H7 (cell line): ENCODE data around the gene COL6A6. TPM values are rescaled to one million over a fixed set of nuclear protein-coding genes. Genes with fewer than 3 reads are reported as not detected.

Source experiments
- DNase-seq: peaks from one replicate; pipeline ENCODE4 v3.0.0; 2012
- H3K27me3 ChIP-seq: 2 replicates; pipeline ENCODE4 v1.6.0; 2011; ENCODE audit warnings: mild to moderate bottlenecking, low read length; ENCODE audit not compliant: control insufficient read depth, insufficient read depth
- H3K36me3 ChIP-seq: replicated peaks from 2 replicates; pipeline ENCODE4 v1.5.1; 2011; ENCODE audit warnings: low read length; ENCODE audit not compliant: control insufficient read depth, insufficient read depth
- H3K4me3 ChIP-seq: 2 replicates; pipeline ENCODE4 v1.5.1; 2011; ENCODE audit warnings: low read depth, mild to moderate bottlenecking, control low read depth, low read length, moderate library complexity; ENCODE audit not compliant: insufficient read depth
- total RNA-seq: library from RNA; depleted of rRNA; stranded (reverse); fragments of >200 nt; shearing (Covaris generic); gene quantifications from 2 replicates; pipeline ENCODE4 v1.2.3, GENCODE V29; 2014; rRNA removed

Gene COL6A6
- total RNA-seq, result under 0.01 TPM in 1 of 2 replicates, not detected in the other

GRCh38 chr3:130516645-130517512 is at the start of gene COL6A6:
TSS of gene COL6A6 (plus strand) at chr3:130517177. CDS start at chr3:130560365, 43,188 bp downstream.
- peak within 1 kb of the TSS; percentile 62 for H3K4me3 ChIP-seq
- peaks cover 29% of the 10 kb centered on the region for H3K27me3 ChIP-seq
- H3K36me3 ChIP-seq, result no peaks in the 10 kb centered on the region
- DNase-seq, result peak; percentile 69

GRCh38 chr3:130468311-130468710 is 48.7 kb upstream of the COL6A6 start:
- no peaks in the 10 kb centered on the region for H3K36me3 ChIP-seq
- DNase-seq, result no peak

GRCh38 chr3:130470126-130470525 is 46.9 kb upstream of the COL6A6 start:
- DNase-seq, result no peak
- no peak overlapping the region for H3K4me3 ChIP-seq
- H3K36me3 ChIP-seq, result no peaks in the 10 kb centered on the region
- H3K27me3 ChIP-seq, result no peaks in the 10 kb centered on the region

More at GRCh38 chr3:130468311-130468710, 48.7 kb upstream of the COL6A6 start:
- Histone ChIP-seq H3K27me3 (no peaks in the 10 kb centered on the region), H3K4me3 (no peak overlapping the region)

GRCh38 chr3:130473416-130473815 is 43.6 kb upstream of the COL6A6 start:
- H3K4me3 ChIP-seq, result no peak overlapping the region
- no peaks in the 10 kb centered on the region for H3K27me3 ChIP-seq
- no peak for DNase-seq
- H3K36me3 ChIP-seq, result no peaks in the 10 kb centered on the region

GRCh38 chr3:130480736-130481135 is 36.2 kb upstream of the COL6A6 start:
- no peaks in the 10 kb centered on the region for H3K36me3 ChIP-seq
- no peaks in the 10 kb centered on the region for H3K27me3 ChIP-seq
- no peak overlapping the region for H3K4me3 ChIP-seq
- DNase-seq, result peak; percentile 37

GRCh38 chr3:130488288-130488687 is 28.7 kb upstream of the COL6A6 start:
- H3K27me3 ChIP-seq, result no peaks in the 10 kb centered on the region
- H3K36me3 ChIP-seq, result no peaks in the 10 kb centered on the region
- no peak for DNase-seq
- no peak overlapping the region for H3K4me3 ChIP-seq

- Histone ChIP-seq H3K36me3 (no peaks in the 10 kb centered on the region), H3K27me3 (no peaks in the 10 kb centered on the region), H3K4me3 (no peak overlapping the region)
- no peak for DNase-seq
Measured at GRCh38 chr3:130488769-130489450, 28.1 kb upstream of the COL6A6 start.

GRCh38 chr3:130490241-130490640 is 26.7 kb upstream of the COL6A6 start:
- H3K4me3 ChIP-seq, result no peak overlapping the region
- DNase-seq, result no peak
- H3K36me3 ChIP-seq, result no peaks in the 10 kb centered on the region
- no peaks in the 10 kb centered on the region for H3K27me3 ChIP-seq

GRCh38 chr3:130491431-130491830 is 25.5 kb upstream of the COL6A6 start:
- Histone ChIP-seq H3K27me3 (no peaks in the 10 kb centered on the region), H3K36me3 (no peaks in the 10 kb centered on the region), H3K4me3 (no peak overlapping the region)
- no peak for DNase-seq

GRCh38 chr3:130504701-130505100 is 12.3 kb upstream of the COL6A6 start:
- Histone ChIP-seq H3K4me3 (no peak overlapping the region), H3K36me3 (no peaks in the 10 kb centered on the region), H3K27me3 (no peaks in the 10 kb centered on the region)
- DNase-seq, result no peak

- Histone ChIP-seq H3K36me3 (no peaks in the 10 kb centered on the region), H3K27me3 (no peaks in the 10 kb centered on the region), H3K4me3 (no peak overlapping the region)
- no peak for DNase-seq
Measured at GRCh38 chr3:130506031-130506430, 10.9 kb upstream of the COL6A6 start.

- DNase-seq, result no peak
- H3K36me3 ChIP-seq, result no peaks in the 10 kb centered on the region
- no peak overlapping the region for H3K4me3 ChIP-seq
- H3K27me3 ChIP-seq, result no peaks in the 10 kb centered on the region
Measured at GRCh38 chr3:130507746-130508145, 9.2 kb upstream of the COL6A6 start.

- peak; percentile 11 for DNase-seq
- Histone ChIP-seq H3K27me3 (no peaks in the 10 kb centered on the region), H3K4me3 (no peak overlapping the region), H3K36me3 (no peaks in the 10 kb centered on the region)
Measured at GRCh38 chr3:130509008-130509407, 8.0 kb upstream of the COL6A6 start.

- H3K27me3 ChIP-seq, result peaks cover 29% of the 10 kb centered on the region
Measured at GRCh38 chr3:130514681-130515080, 2.3 kb upstream of the COL6A6 start.

GRCh38 chr3:130515755-130516154 is 1.2 kb upstream of the COL6A6 start:
- Histone ChIP-seq H3K27me3 (peaks cover 29% of the 10 kb centered on the region), H3K36me3 (no peaks in the 10 kb centered on the region), H3K4me3 (no peak overlapping the region)
- DNase-seq, result no peak

More at GRCh38 chr3:130514681-130515080, 2.3 kb upstream of the COL6A6 start:
- Histone ChIP-seq H3K4me3 (no peak overlapping the region), H3K36me3 (no peaks in the 10 kb centered on the region)
- no peak for DNase-seq
